GM12878 (cell line): ENCODE data around the gene STRA8. TPM values are rescaled to one million over a fixed set of nuclear protein-coding genes. Genes with fewer than 3 reads are reported as not detected.
A peak's percentile ranks its signal among the peaks of the same experiment; 100 is the strongest.

ENCODE experiments used
- ATAC-seq: fragments of 200-7000 bp; cut with Tn5 transposase; 3 replicates; pipeline ENCODE4 v1.9.1; 2020; ENCODE audit warnings: mild to moderate bottlenecking, moderate library complexity
- BruUV-seq: library from RNA; stranded (reverse); fragments of 400-500 nt; replicated peaks from 2 replicates; lab custom pipeline; 2021; lab: Mats Ljungman, UMichigan
- CTCF ChIA-PET: fragments of 300-600 bp; sonication (Branson Sonifier 250); formaldehyde crosslinking; extraction: SDS; loops from one replicate; lab custom pipeline; 2021; ENCODE audit warnings: inconsistent platforms; lab: Yijun Ruan, JAX
- POLR2A ChIA-PET: fragments of 350-600 bp; formaldehyde crosslinking; extraction: SDS; loops from one replicate; lab custom pipeline; 2021; ENCODE audit warnings: inconsistent platforms; lab: Charles Lee
- RAD21 ChIA-PET: fragments of 300-600 bp; sonication (Branson Sonifier 250); formaldehyde crosslinking; loops from one replicate; lab custom pipeline; 2023; ENCODE audit warnings: antibody characterized with exemption; ENCODE audit not compliant: unreplicated experiment; lab: Charles Lee
- SMC1A ChIA-PET: fragments of 300-600 bp; sonication (Branson Sonifier 250); formaldehyde crosslinking; loops from one replicate; lab custom pipeline; 2023; ENCODE audit not compliant: unreplicated experiment, uncharacterized antibody; lab: Charles Lee
- DNase-seq: peaks from one replicate; pipeline ENCODE4 v3.0.0-alpha.2; 2011; ENCODE audit warnings: low read depth, low spot score
- FAIRE-seq: peaks from 3 replicates; lab custom pipeline; 2011; peaks lifted over from hg19 to GRCh38; lab: Jason Lieb, UNC
- H2AFZ ChIP-seq: 2 replicates; pipeline ENCODE4 v1.6.0; 2011; ENCODE audit warnings: low read depth, low read length, control low read depth; ENCODE audit not compliant: control insufficient read depth
- H3K27ac ChIP-seq: 2 replicates; pipeline ENCODE4 v1.5.1; 2011; ENCODE audit warnings: control low read depth; ENCODE audit not compliant: control insufficient read depth, insufficient read depth
- H3K27me3 ChIP-seq, 2 experiments: replicated peaks in 1 of 2; 2 replicates each; pipeline versions ENCODE4 v1.6.0 to v1.6.1; 2011; ENCODE audit warnings: low read length in 1 of 2; ENCODE audit not compliant: control insufficient read depth in 2 of 2, insufficient read depth in 2 of 2
- H3K36me3 ChIP-seq, 2 experiments: 2 replicates each; pipeline ENCODE4 v1.5.1; 2011; ENCODE audit warnings: low read length in 1 of 2; ENCODE audit not compliant: control insufficient read depth in 2 of 2, insufficient read depth in 2 of 2
- H3K4me1 ChIP-seq: 2 replicates; pipeline ENCODE4 v1.6.1; 2011; ENCODE audit warnings: mild to moderate bottlenecking, low read length, moderate library complexity, mixed read lengths; ENCODE audit not compliant: control insufficient read depth, insufficient read depth
- H3K4me2 ChIP-seq: 2 replicates; pipeline ENCODE4 v1.6.0; 2011; ENCODE audit warnings: control low read depth; ENCODE audit not compliant: control insufficient read depth, insufficient read depth
- H3K4me3 ChIP-seq: fragments of 200-600 bp; sonication (generic); 2 replicates; pipeline ENCODE4 v1.5.1; 2016
- H3K79me2 ChIP-seq: 2 replicates; pipeline ENCODE4 v1.6.0; 2011; ENCODE audit warnings: low read length; ENCODE audit not compliant: control insufficient read depth, insufficient read depth
- H3K9ac ChIP-seq: 2 replicates; pipeline ENCODE4 v1.8.0; 2011; ENCODE audit warnings: low read length, control low read depth, mixed read lengths; ENCODE audit not compliant: control insufficient read depth, insufficient read depth
- H3K9me3 ChIP-seq: replicated peaks from 3 replicates; pipeline ENCODE4 v1.5.1; 2011; ENCODE audit warnings: mild to moderate bottlenecking, low read length; ENCODE audit not compliant: control insufficient read depth, insufficient read depth
- H4K20me1 ChIP-seq: 2 replicates; pipeline ENCODE4 v1.6.0; 2011; ENCODE audit not compliant: control insufficient read depth, insufficient read depth
- ASH2L ChIP-seq: fragments of 300-600, 200-600 bp; sonication (generic); IDR thresholded peaks from 2 replicates; pipeline ENCODE4 v1.6.1; 2017; ENCODE audit warnings: low read depth, mild to moderate bottlenecking, borderline replicate concordance
- CREM ChIP-seq: IDR thresholded peaks from 2 replicates; pipeline ENCODE4 v1.6.1; 2014; ENCODE audit warnings: antibody characterized with exemption, low read depth
- GABPA ChIP-seq: IDR thresholded peaks from 2 replicates; pipeline ENCODE4 v1.6.1; 2014; ENCODE audit warnings: antibody characterized with exemption, low read depth, mild to moderate bottlenecking, inconsistent platforms
- IRF4 ChIP-seq: IDR thresholded peaks from 2 replicates; pipeline ENCODE4 v1.6.1; 2011; ENCODE audit warnings: low read depth, low read length
- RELA ChIP-seq: fragments of 450-650 bp; IDR thresholded peaks from 2 replicates; pipeline ENCODE4 v1.8.0; 2014; ENCODE audit warnings: borderline replicate concordance; ENCODE audit not compliant: partially characterized antibody
- SIN3A ChIP-seq: IDR thresholded peaks from 2 replicates; pipeline ENCODE4 v1.6.1; 2012; ENCODE audit warnings: low read depth, low read length, improper control_type of control experiment
- SIX5 ChIP-seq: IDR thresholded peaks from 2 replicates; pipeline ENCODE4 v1.6.1; 2011; ENCODE audit warnings: mild to moderate bottlenecking, low read depth, low read length, moderate library complexity; ENCODE audit not compliant: severe bottlenecking
- SPI1 ChIP-seq: IDR thresholded peaks from 2 replicates; pipeline ENCODE4 v1.6.1; 2011; ENCODE audit warnings: low read depth, mild to moderate bottlenecking, low read length, moderate library complexity, borderline replicate concordance; ENCODE audit not compliant: insufficient read depth
- SREBF1 ChIP-seq: IDR thresholded peaks from 2 replicates; pipeline ENCODE4 v1.6.1; 2012; ENCODE audit warnings: mild to moderate bottlenecking, low read length
- YBX1 ChIP-seq: fragments of 450-650 bp; IDR thresholded peaks from 2 replicates; pipeline ENCODE4 v1.6.1; 2016; ENCODE audit warnings: antibody characterized with exemption
- ZBED1 ChIP-seq: IDR thresholded peaks from 2 replicates; pipeline ENCODE4 v1.6.1; 2016; ENCODE audit warnings: borderline replicate concordance
- ZNF217 ChIP-seq: fragments of 450-650 bp; IDR thresholded peaks from 2 replicates; pipeline ENCODE4 v1.6.1; 2017; ENCODE audit warnings: antibody characterized with exemption, mild to moderate bottlenecking
- ZNF384 ChIP-seq: IDR thresholded peaks from 2 replicates; pipeline ENCODE4 v1.6.1; 2012; ENCODE audit warnings: low read depth, mild to moderate bottlenecking, low read length, improper control_type of control experiment, borderline replicate concordance
- WGBS: methylation state at CpG from one replicate; pipeline ENCODE4 v1.1.6; 2016; ENCODE audit warnings: low lambda C conversion rate; ENCODE audit not compliant: insufficient replicate concordance, insufficient coverage; ENCODE audit errors: missing lambda C conversion rate; 5-methylcytosine and 5-hydroxymethylcytosine counted together
- in situ Hi-C: fragments of 300-500 bp; cut with MboI; formaldehyde crosslinking; loops from 9 replicates; pipeline ENCODE4 v1.14.3; 2018; ENCODE audit warnings: mixed read lengths
- intact Hi-C: fragments of 100-400 bp; cut with micrococcal nuclease; formaldehyde crosslinking; loops from one replicate; pipeline ENCODE4 v1.14.2; 2022; ENCODE audit not compliant: unreplicated experiment
- polyA plus RNA-seq, 11 experiments: library from polyadenylated mRNA; depleted of rRNA in 4 of 11; unstranded in 6 of 11; stranded (reverse) in 5 of 11; fragments of >200 nt; fragmentation: Nextera tagmentation in 4 of 11; fragmentation: Illumina TruSeq in 1 of 11; extraction: Ambion mirVana in 4 of 11; extraction: Trizol in 1 of 11; gene quantifications; 1 replicate in 1 of 11; 2 replicates in 10 of 11; pipeline versions ENCODE4 v1.2.1 to v1.2.3, GENCODE V29; 2011 to 2016; ENCODE audit warnings: inconsistent platforms in 2 of 11, missing spikeins in 2 of 11, low read depth in 1 of 11
- total RNA-seq, 4 experiments: library from RNA; depleted of rRNA in 3 of 4; stranded (reverse); fragments of >200 nt in 3 of 4; fragmentation: Illumina TruSeq in 1 of 4; extraction: Trizol in 1 of 4; gene quantifications; 2 replicates each; pipeline versions ENCODE4 v1.2.1 to v1.2.3, GENCODE V29; 2013 to 2021
- TF ChIP-seq, protein P1 (sequence below): fragments of 450-650 bp; IDR thresholded peaks from 2 replicates; pipeline ENCODE4 v1.6.1; 2014; ENCODE audit warnings: mild to moderate bottlenecking
- TF ChIP-seq, protein P2 (sequence below): IDR thresholded peaks from 2 replicates; pipeline ENCODE4 v1.6.1; 2011; ENCODE audit warnings: mild to moderate bottlenecking, low read depth, low read length, moderate library complexity; ENCODE audit not compliant: insufficient replicate concordance

The STRA8 gene
- total and polyA plus RNA-seq, 10 of the 15 experiments (the other 5 are each of a cell fraction or from before 2014, with no cell fraction given): 0.15 TPM; not detected in 9

DNA sequence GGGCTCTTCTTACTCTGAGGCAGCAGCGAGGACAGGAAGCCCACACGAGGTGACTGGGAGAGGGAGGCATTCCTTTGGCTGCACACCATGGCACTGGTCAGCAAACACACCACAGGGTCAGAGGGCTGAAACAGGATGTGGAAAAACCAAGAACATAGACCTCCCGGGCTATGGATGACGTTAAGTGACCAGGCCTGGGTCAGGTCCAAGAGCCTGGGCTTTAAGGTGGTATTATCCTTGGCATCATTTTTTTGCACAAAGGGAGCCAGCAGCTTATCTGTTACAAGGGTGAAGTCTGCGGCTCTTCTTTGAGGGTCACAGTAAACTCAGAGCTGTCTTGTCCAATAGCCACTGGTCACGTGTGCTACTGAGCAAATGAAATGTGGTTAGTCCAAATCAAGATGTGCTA lies 29.3 kb upstream of the STRA8 start:
- intact Hi-C loops: no loop called here

GRCh38 chr7:135204876-135205275 lies 28.8 kb upstream of the STRA8 start:
- in situ Hi-C loops: no loop called here
- TF ChIP-seq CREM (no peak), SIN3A (no peak), GABPA (no peak), IRF4 (no peak), SIX5 (no peak), ZNF384 (no peak), ZNF217 (no peak), RELA (no peak), YBX1 (no peak), SREBF1 (no peak)
- TF ChIP-seq, protein P1, sequence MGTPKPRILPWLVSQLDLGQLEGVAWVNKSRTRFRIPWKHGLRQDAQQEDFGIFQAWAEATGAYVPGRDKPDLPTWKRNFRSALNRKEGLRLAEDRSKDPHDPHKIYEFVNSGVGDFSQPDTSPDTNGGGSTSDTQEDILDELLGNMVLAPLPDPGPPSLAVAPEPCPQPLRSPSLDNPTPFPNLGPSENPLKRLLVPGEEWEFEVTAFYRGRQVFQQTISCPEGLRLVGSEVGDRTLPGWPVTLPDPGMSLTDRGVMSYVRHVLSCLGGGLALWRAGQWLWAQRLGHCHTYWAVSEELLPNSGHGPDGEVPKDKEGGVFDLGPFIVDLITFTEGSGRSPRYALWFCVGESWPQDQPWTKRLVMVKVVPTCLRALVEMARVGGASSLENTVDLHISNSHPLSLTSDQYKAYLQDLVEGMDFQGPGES: no peak
- TF ChIP-seq, protein P2, sequence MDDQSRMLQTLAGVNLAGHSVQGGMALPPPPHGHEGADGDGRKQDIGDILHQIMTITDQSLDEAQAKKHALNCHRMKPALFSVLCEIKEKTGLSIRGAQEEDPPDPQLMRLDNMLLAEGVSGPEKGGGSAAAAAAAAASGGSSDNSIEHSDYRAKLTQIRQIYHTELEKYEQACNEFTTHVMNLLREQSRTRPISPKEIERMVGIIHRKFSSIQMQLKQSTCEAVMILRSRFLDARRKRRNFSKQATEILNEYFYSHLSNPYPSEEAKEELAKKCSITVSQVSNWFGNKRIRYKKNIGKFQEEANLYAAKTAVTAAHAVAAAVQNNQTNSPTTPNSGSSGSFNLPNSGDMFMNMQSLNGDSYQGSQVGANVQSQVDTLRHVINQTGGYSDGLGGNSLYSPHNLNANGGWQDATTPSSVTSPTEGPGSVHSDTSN: no peak

More for the DNA sequence above, 29.3 kb upstream of the STRA8 start:
- no peaks in the 10 kb centered on the region for H3K27me3 ChIP-seq
- H3K4me3 ChIP-seq: no peak overlapping the region
- ChIA-PET RAD21 (interaction anchor here (0.7 to 11.2 kb wide), 4 partner anchors 15 to 131 kb away, joined by 3 to 230 read pairs (median 78); partner anchors contain the start of gene CYREN), POLR2A (interaction anchor here (0.6 to 10.8 kb wide), 7 partner anchors 8 to 783 kb away, joined by 3 to 299 read pairs (median 5); partner anchors contain the start of gene CYREN)
- no peak for ATAC-seq
- no peak overlapping the region for H3K9ac ChIP-seq
- FAIRE-seq: no peak
- H3K79me2 ChIP-seq: peaks cover 64% of the 10 kb centered on the region
- TF ChIP-seq ZBED1: no peak
- TF ChIP-seq SPI1: no peak
- TF ChIP-seq ASH2L: no peak
- TF ChIP-seq RELA: no peak
- TF ChIP-seq, all 136 proteins: peak for 0
- H3K27ac ChIP-seq: 0 out of 2 replicates have a peak overlapping the region, but pooled peaks have one; percentile 37
- SMC1A ChIA-PET: interaction anchor here (0.7 to 10.8 kb wide), 9 partner anchors 10 to 217 kb away, joined by 3 to 251 read pairs (median 6); partner anchors contain the start of gene CYREN
- in situ Hi-C loops: no loop called here
- H3K4me1 ChIP-seq: peaks cover 40% of the 10 kb centered on the region
- H3K9me3 ChIP-seq: no peaks in the 10 kb centered on the region
- DNase-seq: no peak
- CTCF ChIA-PET: interaction anchor here (0.8 to 10.4 kb wide), 7 partner anchors 9 to 304 kb away, joined by 3 to 109 read pairs (median 4); partner anchors contain the start of gene CYREN
- H3K36me3 ChIP-seq: peaks cover 7 to 42% of the 10 kb centered on the region in 2 experiments; a peak in 3 of 4 replicates
- WGBS: 97% methylated on average over 6 of the region's 6 CpGs
- no TSS peak for BruUV-seq
- H3K4me2 ChIP-seq: peak overlapping the region; percentile 27; the same call in 1 of the 2 replicates
- H4K20me1 ChIP-seq: no peaks in the 10 kb centered on the region
- H2AFZ ChIP-seq: no peak overlapping the region

More at GRCh38 chr7:135204876-135205275, 28.8 kb upstream of the STRA8 start:
- peaks cover 70% of the 10 kb centered on the region for H3K79me2 ChIP-seq
- ChIA-PET POLR2A (interaction anchor here (0.6 to 10.8 kb wide), 8 partner anchors 9 to 268 kb away, joined by 3 to 299 read pairs (median 5); partner anchors contain the start of gene CYREN), CTCF (interaction anchor here (0.8 to 10.4 kb wide), 7 partner anchors 10 to 303 kb away, joined by 3 to 109 read pairs (median 4); partner anchors contain the start of gene CYREN), RAD21 (interaction anchor here (0.7 to 11.2 kb wide), 4 partner anchors 16 to 131 kb away, joined by 3 to 230 read pairs (median 78); partner anchors contain the start of gene CYREN), SMC1A (interaction anchor here (0.7 to 10.8 kb wide), 10 partner anchors 9 to 217 kb away, joined by 3 to 251 read pairs (median 5); partner anchors contain the start of gene CYREN)
- H3K27me3 ChIP-seq: no peaks in the 10 kb centered on the region
- intact Hi-C loops: no loop called here
- no peak overlapping the region for H3K27ac ChIP-seq
- BruUV-seq: no TSS peak
- H3K9me3 ChIP-seq: no peaks in the 10 kb centered on the region
- no peak overlapping the region for H3K9ac ChIP-seq
- peaks cover 43% of the 10 kb centered on the region for H3K4me1 ChIP-seq
- H3K4me2 ChIP-seq: 0 out of 2 replicates have a peak overlapping the region, but pooled peaks have one; percentile 20
- H4K20me1 ChIP-seq: no peaks in the 10 kb centered on the region
- H2AFZ ChIP-seq: no peak overlapping the region
- 84% methylated on average over 5 of the region's 5 CpGs for WGBS
- DNase-seq: no peak
- H3K4me3 ChIP-seq: no peak overlapping the region
- peaks cover 5 to 40% of the 10 kb centered on the region in 2 experiments; a peak in 3 of 4 replicates for H3K36me3 ChIP-seq
- no peak for ATAC-seq
- FAIRE-seq: no peak
